GM12878 (cell line): ENCODE data around the gene TNFSF11.

Experiments used
- CEBPB ChIP-seq, 2 experiments: fragments of 150-350 bp in 1 of 2; IDR thresholded peaks; 2 replicates each; pipeline ENCODE4 v1.6.1; 2012 to 2014; ENCODE audit warnings: low read depth in 2 of 2, low read length in 2 of 2, borderline replicate concordance in 1 of 2, inconsistent platforms in 1 of 2
- CTCF ChIP-seq, 3 experiments: IDR thresholded peaks in 2 of 3; conservative IDR thresholded peaks in 1 of 3; 2 replicates each; pipeline ENCODE4 v1.5.1; 2011; ENCODE audit warnings: low read depth in 3 of 3, low read length in 3 of 3, mild to moderate bottlenecking in 3 of 3, control low read depth in 2 of 3, moderate library complexity in 2 of 3, inconsistent platforms in 1 of 3, mixed read lengths in 1 of 3; ENCODE audit not compliant: control insufficient read depth in 2 of 3, insufficient read depth in 1 of 3; ENCODE audit errors: extremely low read depth in 1 of 3
- POLR2A ChIP-seq: IDR thresholded peaks from 2 replicates; pipeline ENCODE4 v1.6.1; 2011; ENCODE audit warnings: low read depth, mild to moderate bottlenecking, low read length
- YY1 ChIP-seq: IDR thresholded peaks from 2 replicates; pipeline ENCODE4 v1.6.1; 2011; ENCODE audit warnings: low read depth, mild to moderate bottlenecking, low read length

- TF ChIP-seq YY1 (no peak), CTCF (IDR thresholded peaks at IDR 0.05 in 2 of 3, conservative IDR thresholded peaks at IDR 0.05 in 1 of 3; ENCODE audit: control insufficient read depth in 2 of 3, extremely low read depth in 1 of 3, insufficient read depth in 1 of 3, low read depth in 3 of 3, low read length in 3 of 3) (no peak), CEBPB (IDR thresholded peaks at IDR 0.05; ENCODE audit: borderline replicate concordance in 1 of 2, low read depth in 2 of 2, low read length in 2 of 2) (no peak), POLR2A (no peak)
Observed at GRCh38 chr13:42652642-42653415, 78.9 kb downstream of the TNFSF11 start.
